ENCODE measurements around the gene GPATCH4.

GRCh38 chr1:156578055-156578454, 23.2 kb downstream of the GPATCH4 start:
- TF ChIP-seq CTCF (IDR thresholded peaks at IDR 0.05): no peak
- TF ChIP-seq POLR2A (IDR thresholded peaks at IDR 0.05): no peak

All from heart left ventricle (tissue), 13 donors.